HG03025 (cell line): ENCODE data around the gene HIVEP3.
A peak's percentile ranks its signal among the peaks of the same experiment; 100 is the strongest.

Experiments used
- ATAC-seq: cut with Tn5 transposase; IDR thresholded peaks from one replicate; pipeline ENCODE4 v1.9.1; 2021; ENCODE audit warnings: mild to moderate bottlenecking, moderate library complexity; ENCODE audit not compliant: unreplicated experiment, low FRiP score

HIVEP3 gene

GRCh38 chr1:41662061-41662764 is 256.5 kb downstream of the HIVEP3 start:
- ATAC-seq = peak; percentile 63

GRCh38 chr1:41661428-41662060 is 257.2 kb downstream of the HIVEP3 start:
- peak; percentile 9 for ATAC-seq

GRCh38 chr1:41660570-41661427 is 257.9 kb downstream of the HIVEP3 start:
- ATAC-seq = no peak

- no peak for ATAC-seq
These were observed 258.8 kb downstream of the HIVEP3 start for GRCh38 chr1:41659903-41660302.

GRCh38 chr1:41659159-41659495 is 259.6 kb downstream of the HIVEP3 start:
- no peak for ATAC-seq

- no peak for ATAC-seq
These were observed 260.1 kb downstream of the HIVEP3 start for GRCh38 chr1:41658431-41659158.

- no peak for ATAC-seq
These were observed 260.9 kb downstream of the HIVEP3 start for GRCh38 chr1:41657679-41658295.

GRCh38 chr1:41656825-41657500 is 261.8 kb downstream of the HIVEP3 start:
- ATAC-seq = no peak

- no peak for ATAC-seq
These were observed 262.7 kb downstream of the HIVEP3 start for GRCh38 chr1:41656068-41656467.

GRCh38 chr1:41655632-41656031 is 263.1 kb downstream of the HIVEP3 start:
- no peak for ATAC-seq

GRCh38 chr1:41653574-41653973 is 265.1 kb downstream of the HIVEP3 start:
- no peak for ATAC-seq

GRCh38 chr1:41652384-41653265 is 266.1 kb downstream of the HIVEP3 start:
- ATAC-seq = no peak

- no peak for ATAC-seq
These were observed 268.5 kb downstream of the HIVEP3 start for GRCh38 chr1:41650028-41650880.

GRCh38 chr1:41649396-41650027 is 269.2 kb downstream of the HIVEP3 start:
- ATAC-seq = no peak

- no peak for ATAC-seq
These were observed 269.9 kb downstream of the HIVEP3 start for GRCh38 chr1:41648844-41649243.

- ATAC-seq = no peak
These were observed 270.5 kb downstream of the HIVEP3 start for GRCh38 chr1:41648230-41648629.
